ENCODE results near the gene CUL4A. TPM values are rescaled to one million over a fixed set of nuclear protein-coding genes. Genes with fewer than 3 reads are reported as not detected.

CUL4A gene
- total and polyA plus RNA-seq, 2 donors (not counting 1 experiment from before 2014, with no cell fraction given): 37.5 to 80.4 TPM

- intact Hi-C loops (cut with micrococcal nuclease): loop anchor here (1.0 to 5.0 kb wide), 5 partner anchors 53 to 316 kb away; partner anchors contain the start of genes DCUN1D2 and LAMP1
- no peaks in the 10 kb centered on the region for H3K27me3 Mint-ChIP-seq
- CTCF ChIA-PET: interaction anchor here (2.0 kb wide), 1 partner anchor 186 kb away, joined by 5 read pairs; no protein-coding TSS in a partner anchor
- H4K20me1 ChIP-seq (ENCODE audit: control insufficient read depth, insufficient read depth, low read length, poor library complexity, severe bottlenecking): peaks cover 58% of the 10 kb centered on the region
- H3K4me3 Mint-ChIP-seq: peak overlapping the region; percentile 88
- H3K27ac Mint-ChIP-seq: peak overlapping the region; percentile 91
- DNase-seq (no peak), ATAC-seq (ENCODE audit: low read depth) (peak; percentile 4)
- no peak for TF ChIP-seq EZH2 (IDR thresholded peaks at IDR 0.05; ENCODE audit: borderline replicate concordance, insufficient read depth, low read depth, low read length, poor library complexity, severe bottlenecking)
- TF ChIP-seq CTCF (IDR thresholded peaks at IDR 0.05): no peak
- H3K4me3 ChIP-seq (ENCODE audit: control extremely low read depth in 1 of 5, extremely low read depth in 1 of 5, insufficient read depth in 1 of 5, low read depth in 2 of 5, low read length in 4 of 5): peak overlapping the region; percentile 68 to 88 (median 74)
- under 1% methylated on average over 43 of the region's 44 CpGs for WGBS (ENCODE audit: insufficient coverage)
- peaks cover 15 to 24% of the 10 kb centered on the region in 2 donors for H3K4me1 ChIP-seq (ENCODE audit: control insufficient read depth in 2 of 2, insufficient read depth in 2 of 2, low read length in 2 of 2)
- H3K27ac ChIP-seq (ENCODE audit: low read length in 2 of 2): peak overlapping the region; percentile 95 to 97
- no peaks in the 10 kb centered on the region for H3K9me3 Mint-ChIP-seq (ENCODE audit: insufficient read depth)
- H2AFZ ChIP-seq (ENCODE audit: insufficient read depth, low read depth, low read length, poor library complexity, severe bottlenecking): peak overlapping the region; percentile 86
- H3K9me3 ChIP-seq (ENCODE audit: control extremely low read depth in 1 of 3, control insufficient read depth in 2 of 3, insufficient read depth in 1 of 3, low read length in 2 of 3): no peaks in the 10 kb centered on the region
- peak overlapping the region; percentile 80 for H3K9ac ChIP-seq (ENCODE audit: low read length)
- peak overlapping the region; percentile 81 for H3K4me2 ChIP-seq (replicated peaks; ENCODE audit: low read depth, low read length, poor library complexity, severe bottlenecking)
- no peaks in the 10 kb centered on the region for H3K27me3 ChIP-seq (replicated peaks in 1 of 4; ENCODE audit: control extremely low read depth in 1 of 4, control insufficient read depth in 3 of 4, insufficient read depth in 4 of 4, low read length in 3 of 4)
- peaks cover 0 to 16% of the 10 kb centered on the region in 2 experiments for H3K36me3 ChIP-seq (replicated peaks in 1 of 2; ENCODE audit: control extremely low read depth in 1 of 2, control insufficient read depth in 1 of 2, extremely low read depth in 1 of 2, insufficient read depth in 2 of 2, low read length in 1 of 2)
- POLR2A ChIA-PET: interaction anchor here (2.4 kb wide), 1 partner anchor 89 kb away, joined by 12 read pairs; the partner anchor contains the start of gene LAMP1
- peaks cover 83% of the 10 kb centered on the region for H3K79me2 ChIP-seq (ENCODE audit: control insufficient read depth, insufficient read depth, low read length)
- peaks cover 53% of the 10 kb centered on the region for H3K4me1 Mint-ChIP-seq
Observed at GRCh38 chr13:113207890-113208420, 1.5 kb upstream of the CUL4A start.
